HEK293 (cell line): ENCODE data around the gene PHF21A.
"Not testable (repeated sequence)": the region's sequence is repeated elsewhere in the genome, so short reads cannot be mapped to it uniquely, and the experiment has no call there.

Experiments
- CTCF ChIA-PET: fragments of 350-600 bp; formaldehyde crosslinking; extraction: SDS; loops from one replicate; lab custom pipeline; 2021; ENCODE audit warnings: antibody characterized with exemption; lab: Yijun Ruan, JAX
- POLR2A ChIA-PET: fragments of 300-600 bp; formaldehyde crosslinking; extraction: SDS; loops from one replicate; lab custom pipeline; 2020; ENCODE audit warnings: antibody characterized with exemption, inconsistent platforms; lab: Yijun Ruan, JAX
- H3K27ac ChIP-seq: fragments of 200-500 bp; sonication (Bioruptor generic); 2 replicates; pipeline ENCODE4 v1.5.1; 2014; ENCODE audit warnings: low read depth, low read length, control low read depth, inconsistent platforms; ENCODE audit errors: extremely low read depth
- H3K36me3 ChIP-seq, 2 experiments: fragments of 200-500 bp in 1 of 2; sonication (Bioruptor generic) in 1 of 2; 1 replicate in 1 of 2; 2 replicates in 1 of 2; pipeline ENCODE4 v1.5.1; 2014 to 2017; ENCODE audit warnings: inconsistent platforms in 2 of 2, low read length in 2 of 2; ENCODE audit not compliant: control insufficient read depth in 2 of 2, insufficient read depth in 1 of 2
- H3K4me1 ChIP-seq: fragments of 200-500 bp; sonication (Bioruptor generic); 2 replicates; pipeline ENCODE4 v1.5.1; 2014; ENCODE audit warnings: mild to moderate bottlenecking, low read length, inconsistent platforms; ENCODE audit not compliant: control insufficient read depth, insufficient read depth
- H3K4me3 ChIP-seq: 2 replicates; pipeline ENCODE4 v1.5.1; 2011; ENCODE audit warnings: low read depth, mild to moderate bottlenecking, control low read depth, low read length, moderate library complexity
- H3K9me3 ChIP-seq: fragments of 200-500 bp; sonication (Bioruptor generic); 2 replicates; pipeline ENCODE4 v1.5.1; 2014; ENCODE audit warnings: low read depth, low read length, inconsistent platforms; ENCODE audit not compliant: control insufficient read depth, insufficient read depth
- GLIS1 ChIP-seq: fragments of 450-650 bp; formaldehyde crosslinking; IDR thresholded peaks from 2 replicates; pipeline ENCODE4 v1.5.1; 2016; ENCODE audit warnings: missing biosample characterization, missing genetic modification characterization
- PBX3 ChIP-seq: sonication (generic); formaldehyde crosslinking; IDR thresholded peaks from 2 replicates; pipeline ENCODE4 v1.8.1; 2022; ENCODE audit warnings: mild to moderate bottlenecking, moderate library complexity, missing genetic modification reagents
- PRDM1 ChIP-seq: fragments of 450-650 bp; formaldehyde crosslinking; IDR thresholded peaks from 2 replicates; pipeline ENCODE4; 2016; ENCODE audit warnings: missing biosample characterization, missing genetic modification characterization
- PRDM10 ChIP-seq: fragments of 450-650 bp; formaldehyde crosslinking; IDR thresholded peaks from 2 replicates; pipeline ENCODE4 v1.5.1; 2016; ENCODE audit warnings: missing biosample characterization, missing genetic modification characterization
- SP2 ChIP-seq: fragments of 450-650 bp; formaldehyde crosslinking; IDR thresholded peaks from 2 replicates; pipeline ENCODE4 v1.5.1; 2016; ENCODE audit warnings: missing biosample characterization, missing genetic modification characterization
- ZBTB20 ChIP-seq: fragments of 450-650 bp; formaldehyde crosslinking; IDR thresholded peaks from 2 replicates; pipeline ENCODE4 v1.5.1; 2016; ENCODE audit warnings: missing biosample characterization, missing genetic modification characterization
- ZBTB26 ChIP-seq: fragments of 450-650 bp; formaldehyde crosslinking; optimal IDR thresholded peaks from 2 replicates; pipeline ENCODE3; 2016; ENCODE audit warnings: missing biosample characterization, mild to moderate bottlenecking, missing genetic modification characterization
- ZBTB48 ChIP-seq: fragments of 450-650 bp; formaldehyde crosslinking; IDR thresholded peaks from 2 replicates; pipeline ENCODE4 v1.5.1; 2016; ENCODE audit warnings: missing biosample characterization, missing genetic modification characterization
- ZNF114 ChIP-seq: fragments of 450-650 bp; formaldehyde crosslinking; IDR thresholded peaks from 2 replicates; pipeline ENCODE4 v1.5.0; 2017; ENCODE audit warnings: missing biosample characterization, missing genetic modification characterization
- ZNF148 ChIP-seq: fragments of 450-650 bp; formaldehyde crosslinking; IDR thresholded peaks from 2 replicates; pipeline ENCODE4 v1.5.0; 2017; ENCODE audit warnings: missing biosample characterization, missing genetic modification characterization, borderline replicate concordance
- ZNF19 ChIP-seq: fragments of 450-650 bp; formaldehyde crosslinking; IDR thresholded peaks from 2 replicates; pipeline ENCODE4; 2016; ENCODE audit warnings: missing biosample characterization, missing genetic modification characterization, low read depth
- ZNF223 ChIP-seq: fragments of 450-650 bp; formaldehyde crosslinking; IDR thresholded peaks from 2 replicates; pipeline ENCODE4 v1.5.1; 2016; ENCODE audit warnings: missing biosample characterization, missing genetic modification characterization
- ZNF394 ChIP-seq: fragments of 450-650 bp; formaldehyde crosslinking; IDR thresholded peaks from 2 replicates; pipeline ENCODE4 v1.5.1; 2016; ENCODE audit warnings: missing biosample characterization, missing genetic modification characterization, mild to moderate bottlenecking, moderate library complexity, borderline replicate concordance
- ZNF398 ChIP-seq: fragments of 450-650 bp; formaldehyde crosslinking; IDR thresholded peaks from 2 replicates; pipeline ENCODE4 v1.5.1; 2017; ENCODE audit warnings: missing biosample characterization, missing genetic modification characterization
- ZNF513 ChIP-seq: fragments of 450-650 bp; IDR thresholded peaks from 2 replicates; pipeline ENCODE4 v1.5.1; 2018; ENCODE audit warnings: missing biosample characterization, missing genetic modification characterization
- ZNF561 ChIP-seq: fragments of 450-650 bp; IDR thresholded peaks from 2 replicates; pipeline ENCODE4 v1.5.1; 2018; ENCODE audit warnings: missing biosample characterization, missing genetic modification characterization, borderline replicate concordance
- ZNF600 ChIP-seq: fragments of 450-650 bp; formaldehyde crosslinking; IDR thresholded peaks from 2 replicates; pipeline ENCODE4 v1.5.1; 2016; ENCODE audit warnings: missing biosample characterization, missing genetic modification characterization
- ZNF664 ChIP-seq: fragments of 450-650 bp; formaldehyde crosslinking; IDR thresholded peaks from 2 replicates; pipeline ENCODE4 v1.5.1; 2016; ENCODE audit warnings: missing biosample characterization, missing genetic modification characterization
- ZNF76 ChIP-seq: fragments of 450-650 bp; formaldehyde crosslinking; IDR thresholded peaks from 2 replicates; pipeline ENCODE4; 2016; ENCODE audit warnings: low read depth, missing biosample characterization, missing genetic modification characterization, borderline replicate concordance
- ZSCAN30 ChIP-seq: fragments of 450-650 bp; IDR thresholded peaks from 2 replicates; pipeline ENCODE4 v1.5.1; 2018; ENCODE audit warnings: missing biosample characterization, mild to moderate bottlenecking, missing genetic modification characterization, moderate library complexity

The PHF21A gene

GRCh38 chr11:45900916-45901617 is 220.2 kb downstream of the PHF21A start:
- POLR2A ChIA-PET: interaction anchor here (1.6 kb wide), 1 partner anchor 17 kb away, joined by 8 read pairs; the partner anchor contains the start of gene PEX16
- no peak overlapping the region for H3K27ac ChIP-seq
- CTCF ChIA-PET: interaction anchor here (0.6 to 1.2 kb wide), 3 partner anchors 27 to 111 kb away, joined by 3 to 4 read pairs (median 4); no protein-coding TSS in a partner anchor
- H3K9me3 ChIP-seq: no peaks in the 10 kb centered on the region
- peaks cover 0 to 29% of the 10 kb centered on the region in 2 experiments; a peak in 1 of 3 replicates for H3K36me3 ChIP-seq
- TF ChIP-seq ZNF600 (tag by site-specific recombination) (peak; percentile 38; the same call in 1 of the 2 replicates), ZNF394 (tag by site-specific recombination) (peak; percentile 30; the same call in 1 of the 2 replicates), ZNF114 (tag by site-specific recombination) (no peak), ZNF76 (tag by site-specific recombination) (peak; percentile 41; the same call in 1 of the 2 replicates), ZNF664 (no peak), ZNF513 (tag by site-specific recombination) (no peak), ZNF561 (tag by site-specific recombination) (no peak), ZBTB48 (tag by site-specific recombination) (0 out of 2 replicates have a peak, but pooled peaks have one; percentile 31), GLIS1 (tag by site-specific recombination) (peak; percentile 89), ZNF223 (tag by site-specific recombination) (peak; percentile 43; the same call in 1 of the 2 replicates), PRDM1 (no peak), ZNF19 (no peak), ZBTB20 (no peak), ZNF398 (tag by site-specific recombination) (peak; percentile 52), ZNF148 (tag by site-specific recombination) (no peak)
- H3K4me1 ChIP-seq: peaks cover 4% of the 10 kb centered on the region; the same call in 1 of the 2 replicates
- peak overlapping the region; percentile 63 for H3K4me3 ChIP-seq

- H3K27ac ChIP-seq, H3K4me1 ChIP-seq, H3K9me3 ChIP-seq: not testable (repeated sequence)
- Histone ChIP-seq H3K36me3 (peaks cover 0 to 29% of the 10 kb centered on the region in 2 experiments; a peak in 1 of 3 replicates), H3K4me3 (peak overlapping the region; percentile 63)
- TF ChIP-seq ZBTB26 (tag by site-specific recombination) (peak; percentile 18), SP2 (0 out of 2 replicates have a peak, but pooled peaks have one; percentile 5), PBX3 (CRISPR knock-in tag) (0 out of 2 replicates have a peak, but pooled peaks have one; percentile 13), ZSCAN30 (tag by site-specific recombination) (peak; percentile 3; the same call in 1 of the 2 replicates), PRDM10 (tag by site-specific recombination) (peak; percentile 78)
- POLR2A ChIA-PET: interaction anchor here (1.6 kb wide), 1 partner anchor 18 kb away, joined by 8 read pairs; the partner anchor contains the start of gene PEX16
- CTCF ChIA-PET: interaction anchor here (0.6 to 1.2 kb wide), 2 partner anchors 27 to 112 kb away, joined by 3 to 4 read pairs; no protein-coding TSS in a partner anchor
Observed at GRCh38 chr11:45900175-45900800, 221.0 kb downstream of the PHF21A start.
